Coronary artery (tissue), 2 donors: ENCODE results near the gene ARHGAP18.
"Not testable (repeated sequence)": the region's sequence is repeated elsewhere in the genome, so short reads cannot be mapped to it uniquely, and the experiment has no call there.

ENCODE experiments used
- DNase-seq: peaks from one replicate; pipeline ENCODE4 v3.0.0-alpha.2; 2017; ENCODE audit warnings: low spot score
- H3K27ac ChIP-seq, 2 donors: fragments of 200-600 bp; sonication (generic); one replicate each; pipeline ENCODE4 v1.5.1; 2016 to 2019
- H3K4me3 ChIP-seq: fragments of 200-600 bp; sonication (generic); 2 replicates; pipeline ENCODE4 v1.5.1; 2016; ENCODE audit warnings: mild to moderate bottlenecking, moderate library complexity
- TF ChIP-seq, protein P1 (sequence below): fragments of 200-600 bp; sonication (generic); IDR thresholded peaks from one replicate; pipeline ENCODE4 v1.5.1; 2019; ENCODE audit warnings: antibody characterized with exemption

Gene ARHGAP18

DNA sequence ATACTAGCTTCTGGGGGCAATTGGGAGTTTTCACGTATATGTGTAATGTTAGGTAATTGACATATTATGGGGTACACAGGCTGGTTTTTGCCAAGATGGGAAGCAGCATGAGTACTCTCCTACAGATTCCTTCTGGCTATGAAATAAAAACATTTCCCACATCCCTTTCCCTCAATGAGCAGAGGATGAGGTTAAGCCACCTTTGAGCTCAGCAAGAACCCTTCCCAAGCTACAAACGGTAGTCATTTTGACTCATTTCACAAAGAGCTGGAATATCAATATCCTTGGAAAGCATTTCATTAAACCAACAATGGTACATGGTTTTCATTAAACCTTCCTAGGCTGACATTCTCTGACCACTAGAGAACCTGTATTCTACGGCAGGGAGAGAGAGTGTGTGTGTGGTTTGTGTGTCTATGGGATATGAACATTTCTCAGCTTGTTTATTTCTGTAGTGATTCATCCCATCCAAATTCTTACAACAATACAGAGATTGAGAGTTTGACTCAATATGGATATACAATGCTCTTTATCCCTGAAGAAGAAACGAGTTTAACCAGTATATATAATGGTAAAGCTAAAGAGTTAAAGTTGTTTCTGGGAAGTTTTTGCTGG is 119.5 kb downstream of the ARHGAP18 start:
- TF ChIP-seq, protein P1, sequence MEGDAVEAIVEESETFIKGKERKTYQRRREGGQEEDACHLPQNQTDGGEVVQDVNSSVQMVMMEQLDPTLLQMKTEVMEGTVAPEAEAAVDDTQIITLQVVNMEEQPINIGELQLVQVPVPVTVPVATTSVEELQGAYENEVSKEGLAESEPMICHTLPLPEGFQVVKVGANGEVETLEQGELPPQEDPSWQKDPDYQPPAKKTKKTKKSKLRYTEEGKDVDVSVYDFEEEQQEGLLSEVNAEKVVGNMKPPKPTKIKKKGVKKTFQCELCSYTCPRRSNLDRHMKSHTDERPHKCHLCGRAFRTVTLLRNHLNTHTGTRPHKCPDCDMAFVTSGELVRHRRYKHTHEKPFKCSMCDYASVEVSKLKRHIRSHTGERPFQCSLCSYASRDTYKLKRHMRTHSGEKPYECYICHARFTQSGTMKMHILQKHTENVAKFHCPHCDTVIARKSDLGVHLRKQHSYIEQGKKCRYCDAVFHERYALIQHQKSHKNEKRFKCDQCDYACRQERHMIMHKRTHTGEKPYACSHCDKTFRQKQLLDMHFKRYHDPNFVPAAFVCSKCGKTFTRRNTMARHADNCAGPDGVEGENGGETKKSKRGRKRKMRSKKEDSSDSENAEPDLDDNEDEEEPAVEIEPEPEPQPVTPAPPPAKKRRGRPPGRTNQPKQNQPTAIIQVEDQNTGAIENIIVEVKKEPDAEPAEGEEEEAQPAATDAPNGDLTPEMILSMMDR = no peak
- Histone ChIP-seq H3K4me3 (no peak overlapping the region), H3K27ac (no peak overlapping the region)
- no peak for DNase-seq

DNA sequence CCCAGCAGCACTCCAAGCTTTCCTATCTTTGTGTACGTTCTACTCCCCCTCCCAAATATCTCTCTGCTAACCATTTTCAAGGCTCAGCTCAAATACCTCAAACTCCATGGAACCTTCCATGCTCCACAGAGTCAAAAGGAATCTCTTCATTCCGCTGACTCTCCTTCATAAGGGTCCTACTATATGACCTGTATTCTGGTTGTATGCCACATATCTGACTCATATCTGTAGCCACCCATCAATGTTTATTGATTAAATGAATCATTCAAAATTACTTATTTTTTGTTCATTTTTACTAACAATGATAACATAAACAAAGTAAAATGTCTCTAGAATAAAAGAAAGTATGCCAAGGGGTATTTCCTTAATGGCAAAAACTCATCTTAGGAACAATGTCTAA is 123.2 kb downstream of the ARHGAP18 start:
- H3K4me3 ChIP-seq = no peak overlapping the region
- DNase-seq = no peak
- TF ChIP-seq, protein P1 = no peak
- H3K27ac ChIP-seq = no peak overlapping the region

DNA sequence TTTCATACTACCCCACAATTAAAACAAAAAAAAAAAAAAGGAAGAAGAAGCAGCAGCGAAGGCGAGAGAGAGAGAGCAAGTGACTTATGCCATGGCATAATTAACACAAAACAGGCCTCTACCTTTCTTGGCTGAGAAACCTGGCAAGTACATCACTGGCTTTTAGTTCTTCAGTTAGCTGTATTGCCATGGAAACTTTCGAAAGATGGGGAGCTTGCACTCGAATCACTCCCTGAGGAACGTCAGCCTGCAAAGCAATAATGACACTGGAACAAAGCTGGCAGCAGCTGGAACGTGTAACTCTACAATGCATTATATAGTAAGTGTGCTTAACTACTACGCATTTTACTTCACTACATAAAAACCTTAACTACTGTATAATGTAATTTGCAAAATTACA is 126.1 kb downstream of the ARHGAP18 start:
- no peak for DNase-seq
- TF ChIP-seq, protein P1 = no peak
- Histone ChIP-seq H3K27ac (no peak overlapping the region), H3K4me3 (no peak overlapping the region)

DNA sequence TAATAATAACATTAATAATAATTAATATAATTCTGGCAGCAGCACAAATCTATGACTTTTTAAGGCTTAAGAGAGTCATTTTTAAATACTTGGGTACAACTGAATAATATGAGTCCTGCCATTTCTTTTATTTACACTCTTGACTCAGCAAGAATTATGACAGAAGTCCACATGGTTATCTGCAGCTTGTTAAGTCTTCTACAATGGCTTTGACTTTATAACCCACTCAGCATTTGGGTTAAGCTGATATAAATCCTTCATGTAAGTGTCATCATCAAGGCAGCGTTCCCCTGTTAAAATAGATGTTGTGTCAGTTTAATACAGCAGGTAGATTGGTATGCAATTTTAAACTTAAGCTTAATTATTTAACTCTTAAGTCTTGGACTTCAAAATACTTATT is 131.7 kb downstream of the ARHGAP18 start:
- TF ChIP-seq, protein P1 = no peak
- DNase-seq = no peak
- Histone ChIP-seq H3K4me3 (no peak overlapping the region), H3K27ac (no peak overlapping the region)

DNA sequence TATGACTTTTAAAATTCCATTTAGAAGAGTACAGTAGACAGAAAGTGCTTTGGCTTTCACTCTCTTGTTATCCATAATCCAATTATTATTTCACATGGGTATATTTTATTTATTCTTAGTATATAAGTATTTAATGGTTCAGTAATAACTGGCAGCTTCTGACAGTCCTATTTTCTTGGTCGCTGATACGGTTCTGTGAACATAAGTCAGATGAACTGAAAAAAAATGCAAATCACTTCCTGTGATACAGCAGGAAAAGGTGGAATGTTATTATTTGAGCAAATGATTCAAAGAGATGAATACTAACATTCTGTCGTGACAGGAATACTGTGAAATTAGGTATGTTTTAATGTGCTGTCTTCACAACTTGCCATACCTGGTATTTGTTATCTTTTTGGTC is 132.3 kb downstream of the ARHGAP18 start:
- TF ChIP-seq, protein P1 = no peak
- no peak overlapping the region for H3K4me3 ChIP-seq
- no peak for DNase-seq
- no peak overlapping the region for H3K27ac ChIP-seq

DNA sequence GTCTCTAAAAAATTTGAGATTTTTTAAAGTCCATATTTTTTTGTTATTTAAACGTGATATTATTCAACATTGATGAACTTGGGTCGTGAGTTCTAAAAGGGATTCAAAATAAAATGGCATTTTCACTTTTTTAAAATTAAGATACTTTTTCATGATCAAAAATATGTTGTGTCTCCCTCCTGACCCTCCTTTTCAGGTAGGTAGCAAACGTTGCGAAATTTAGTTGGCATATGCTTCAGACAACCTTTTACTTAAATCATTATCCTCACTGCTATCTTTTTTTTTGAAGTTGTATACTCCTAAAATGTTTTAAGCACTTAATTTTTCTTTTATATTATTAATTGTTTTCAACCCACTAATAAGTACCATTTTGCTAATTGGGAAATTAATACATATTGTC is 133.5 kb downstream of the ARHGAP18 start:
- no peak overlapping the region for H3K27ac ChIP-seq
- TF ChIP-seq, protein P1 = no peak
- no peak overlapping the region for H3K4me3 ChIP-seq
- no peak for DNase-seq

DNA sequence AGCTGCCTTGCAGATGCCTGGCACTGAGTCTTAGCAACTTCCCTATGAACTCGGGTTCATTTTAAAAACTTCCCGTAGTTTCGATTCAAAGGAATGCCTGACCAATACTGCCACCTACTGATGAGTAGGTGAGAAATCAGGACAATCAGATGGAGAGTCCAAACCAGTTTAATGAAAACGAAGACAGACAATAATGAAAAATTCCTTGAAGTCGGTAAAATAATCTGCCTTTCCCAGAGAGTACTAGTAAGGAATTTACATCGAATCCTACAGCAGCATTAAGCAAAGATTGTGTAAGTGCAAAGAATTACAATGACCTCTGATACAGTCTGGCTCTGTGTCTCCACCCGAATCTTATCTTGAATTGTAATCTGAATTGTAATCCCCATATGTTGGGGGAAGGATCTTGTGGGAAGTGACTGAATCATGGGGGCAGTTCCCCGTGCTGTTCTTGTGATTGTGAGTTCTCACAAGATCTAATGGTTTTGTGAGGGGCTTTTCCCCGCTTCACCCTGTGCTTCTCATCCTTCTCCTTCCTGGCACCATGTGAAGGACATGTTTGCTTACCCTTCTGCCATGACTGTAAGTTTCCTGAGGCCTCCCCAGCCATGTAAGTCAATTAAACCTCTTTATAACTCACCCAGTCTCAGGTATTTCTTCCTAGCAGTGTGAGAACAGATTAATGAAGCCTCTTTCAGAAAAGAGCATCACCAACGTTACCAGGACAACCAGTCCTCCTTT is 134.4 kb downstream of the ARHGAP18 start:
- no peak for DNase-seq
- TF ChIP-seq, protein P1 = peak; percentile 52
- Histone ChIP-seq H3K4me3 (peak overlapping the region; percentile 63), H3K27ac (no peak overlapping the region)

DNA sequence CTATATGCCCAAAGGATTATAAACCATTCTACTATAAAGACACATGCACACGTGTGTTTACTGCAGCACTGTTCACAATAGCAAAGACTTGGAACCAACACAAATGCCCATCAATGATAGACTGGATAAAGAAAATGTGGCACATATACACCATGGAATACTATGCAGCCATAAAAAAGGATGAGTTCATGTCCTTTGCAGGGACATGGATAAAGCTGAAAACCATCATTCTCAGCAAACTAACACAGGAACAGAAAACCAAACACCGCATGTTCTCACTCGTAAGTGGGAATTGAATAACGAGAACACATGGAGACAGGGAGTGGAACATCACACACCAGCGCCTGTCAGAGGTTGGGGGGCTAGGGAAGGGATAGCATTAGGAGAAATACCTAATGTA is 135.4 kb downstream of the ARHGAP18 start:
- not testable (repeated sequence) for H3K27ac ChIP-seq

DNA sequence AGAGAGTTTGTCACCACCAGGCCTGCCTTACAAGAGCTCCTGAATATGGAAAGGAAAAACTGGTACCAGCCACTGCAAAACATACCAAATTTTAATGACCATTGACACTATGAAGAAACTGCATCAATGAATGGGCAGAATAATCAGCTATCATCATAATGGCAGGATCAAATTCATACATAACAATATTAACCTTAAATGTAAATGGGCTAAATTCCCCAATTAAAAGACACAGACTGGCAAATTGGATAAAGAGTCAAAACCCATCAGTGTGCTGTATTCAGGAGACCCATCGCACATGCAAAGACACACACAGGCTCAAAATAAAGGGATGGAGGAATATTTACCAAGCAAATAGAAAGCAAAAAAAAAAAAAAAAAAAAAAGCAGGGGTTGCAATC is 139.0 kb downstream of the ARHGAP18 start:
- H3K4me3 ChIP-seq, H3K27ac ChIP-seq, DNase-seq: not testable (repeated sequence)

More for the DNA sequence above, 135.4 kb downstream of the ARHGAP18 start:
- not testable (repeated sequence) for DNase-seq, H3K4me3 ChIP-seq
